HG02571 (cell line): ENCODE data around the gene MEGF9.

Experiments
- ATAC-seq: cut with Tn5 transposase; IDR thresholded peaks from one replicate; pipeline ENCODE4 v1.9.1; 2021; ENCODE audit warnings: mild to moderate bottlenecking, moderate library complexity; ENCODE audit not compliant: unreplicated experiment

MEGF9 gene

GRCh38 chr9:120707170-120707569, 7.1 kb downstream of the MEGF9 start:
- no peak for ATAC-seq

- no peak for ATAC-seq
Observed at GRCh38 chr9:120705174-120705573, 9.1 kb downstream of the MEGF9 start.

GRCh38 chr9:120702075-120702474, 12.2 kb downstream of the MEGF9 start:
- ATAC-seq, result no peak

DNA sequence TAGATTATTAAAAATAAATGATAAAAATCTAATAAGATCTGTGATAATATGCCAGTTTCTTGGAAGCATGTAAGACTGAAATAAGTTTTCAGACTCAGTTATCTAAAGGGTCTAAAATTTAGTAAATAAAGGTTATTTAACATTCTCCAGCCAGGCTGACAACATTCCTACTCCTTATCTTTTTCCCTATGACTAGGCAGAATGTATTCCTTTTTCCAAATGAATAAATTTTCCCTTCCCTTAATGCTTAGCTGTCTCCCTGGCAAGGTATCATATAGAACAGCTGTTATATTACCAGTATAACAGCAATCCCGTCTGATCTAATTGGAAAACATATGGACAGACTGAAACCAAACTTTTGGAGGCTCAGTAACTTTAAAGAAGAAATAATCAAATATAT, 13.0 kb downstream of the MEGF9 start:
- ATAC-seq, result no peak

DNA sequence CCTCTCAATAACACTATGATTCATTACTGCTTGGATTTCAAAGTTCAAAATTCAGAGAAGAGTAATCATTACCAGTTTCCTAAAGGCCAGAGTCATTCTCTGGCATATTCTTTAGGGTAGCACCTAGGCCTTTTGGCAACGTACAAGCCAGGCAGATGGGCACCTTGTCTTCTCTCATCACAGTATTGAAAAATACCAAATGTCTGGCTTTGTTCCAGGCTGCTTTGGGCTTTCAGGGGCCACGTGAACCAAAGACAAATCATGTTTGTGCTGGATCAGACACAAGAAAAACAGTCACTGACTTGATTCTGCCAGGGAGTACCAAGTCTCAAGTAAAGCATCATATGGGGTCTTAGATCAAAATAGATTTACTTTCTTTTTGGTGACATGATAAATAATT, 15.5 kb downstream of the MEGF9 start:
- ATAC-seq, result no peak

DNA sequence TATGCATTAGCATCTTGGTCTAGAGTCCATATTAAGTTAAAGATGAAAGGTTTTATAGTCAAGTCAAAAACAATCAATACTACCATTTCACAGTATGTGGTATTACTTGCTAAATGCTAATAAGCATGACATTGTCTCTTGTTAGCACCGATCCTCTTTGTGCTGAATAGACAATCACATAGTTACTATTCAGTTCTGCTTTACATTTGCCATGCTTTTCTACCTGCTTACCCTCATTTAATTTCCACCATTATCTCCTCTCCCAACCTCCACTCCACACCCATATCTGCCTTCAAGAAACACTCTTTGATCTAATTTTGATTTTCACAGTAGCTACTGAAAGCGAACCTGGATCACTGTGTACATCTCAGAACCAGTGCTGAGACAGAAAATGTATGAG, 16.8 kb downstream of the MEGF9 start:
- ATAC-seq, result no peak

DNA sequence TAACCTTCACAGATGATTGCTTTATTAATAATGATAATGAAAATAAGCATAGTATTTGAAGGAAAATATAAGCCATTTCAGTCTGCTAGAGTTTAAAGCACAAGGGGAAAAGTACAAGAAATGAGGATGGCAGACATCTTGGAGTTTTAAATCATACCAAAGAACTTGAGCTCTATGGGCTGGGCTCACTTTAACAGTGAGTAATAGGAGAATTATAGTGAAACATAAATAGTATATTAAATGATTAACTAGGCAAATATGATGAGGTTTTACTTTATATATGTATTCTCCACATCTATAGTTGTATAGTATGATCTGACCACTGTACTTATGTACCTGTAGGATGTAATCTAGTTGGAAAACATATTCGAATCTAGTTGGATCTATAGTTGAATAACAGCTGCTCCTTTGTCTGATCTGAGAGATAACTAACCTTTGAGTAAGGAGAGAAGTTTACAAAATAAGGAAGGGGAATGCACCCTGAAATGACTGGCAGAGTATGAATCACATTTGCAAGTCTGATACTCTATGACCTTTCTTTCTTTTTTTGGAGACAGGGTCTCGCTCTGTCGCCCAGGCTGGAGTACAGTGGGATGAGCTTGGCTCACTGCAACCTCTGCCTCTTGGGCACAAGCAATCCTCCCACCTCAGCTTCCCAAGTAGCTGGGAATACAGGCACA, 17.6 kb downstream of the MEGF9 start:
- ATAC-seq, result no peak

DNA sequence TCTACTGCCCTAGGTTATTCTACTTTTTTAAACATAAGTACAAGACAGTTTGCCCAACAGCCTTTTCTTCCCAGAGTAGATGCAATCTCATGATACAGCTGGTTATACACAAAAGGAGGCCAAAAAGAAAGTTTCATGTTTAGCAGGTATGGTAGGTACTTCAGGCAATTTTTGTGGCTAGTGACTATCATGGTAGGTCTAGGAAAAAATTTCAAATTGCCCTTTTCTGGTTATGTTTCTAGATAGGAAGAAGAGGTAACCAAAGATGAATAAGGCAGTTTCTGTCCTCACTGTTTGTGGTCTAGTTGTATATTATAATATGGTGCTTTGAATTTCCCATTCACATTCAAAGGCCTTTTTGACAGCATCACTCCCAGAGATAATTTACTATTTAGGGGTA, 19.7 kb downstream of the MEGF9 start:
- ATAC-seq, result no peak

DNA sequence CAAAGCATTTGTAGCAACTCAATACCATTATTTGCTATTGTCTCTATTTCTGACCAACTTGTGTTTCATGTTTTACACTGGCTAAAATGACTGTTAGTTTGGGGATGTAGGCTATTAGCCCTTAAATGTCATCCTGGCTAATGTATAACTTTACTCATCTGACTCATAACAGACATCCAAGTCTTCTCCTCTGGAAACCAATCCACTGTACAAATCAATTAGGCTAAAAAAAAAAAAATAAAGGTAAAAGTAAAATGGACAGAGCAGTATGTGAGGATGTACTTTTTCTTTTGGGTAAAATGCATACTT, 20.6 kb downstream of the MEGF9 start:
- ATAC-seq, result no peak

DNA sequence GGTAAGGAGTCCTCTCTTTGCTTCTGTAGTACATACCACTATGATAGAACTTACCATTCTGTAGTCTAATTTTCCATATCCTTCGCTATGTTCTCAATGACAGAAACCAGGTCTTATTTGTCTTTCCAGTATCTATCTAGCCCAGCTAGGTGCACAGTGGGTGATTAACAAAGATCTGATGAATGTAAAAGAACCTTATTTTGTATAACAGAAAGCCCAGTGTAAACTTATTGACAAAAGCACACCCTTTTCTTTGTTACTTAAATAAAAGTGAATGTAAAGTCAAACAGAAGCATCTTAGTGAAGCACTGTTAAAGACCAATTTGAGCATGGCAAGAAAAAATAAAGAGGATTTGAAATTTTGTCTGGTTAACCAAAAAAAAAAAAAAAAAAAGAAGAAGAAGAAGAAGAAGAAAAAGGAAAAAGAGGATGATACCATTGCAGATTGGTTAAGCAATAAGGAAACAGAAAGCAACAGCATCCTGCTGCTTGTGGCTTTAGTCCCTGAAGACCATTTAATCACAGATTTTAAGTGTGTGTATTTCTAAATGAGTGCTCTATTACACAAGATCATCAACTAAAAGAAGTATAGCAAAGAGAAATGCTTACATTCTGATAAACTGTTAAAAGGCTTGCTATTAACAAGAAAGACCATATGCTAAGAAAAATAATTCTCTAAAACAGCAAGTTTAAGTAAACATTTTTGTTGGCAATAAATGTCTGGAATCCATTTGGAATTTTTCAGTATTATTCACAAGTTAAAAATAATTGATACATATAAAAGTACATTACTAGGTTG, 21.2 kb downstream of the MEGF9 start:
- no peak for ATAC-seq

GRCh38 chr9:120690372-120690771, 23.9 kb downstream of the MEGF9 start:
- no peak for ATAC-seq

GRCh38 chr9:120689860-120690259, 24.4 kb downstream of the MEGF9 start:
- no peak for ATAC-seq

- no peak for ATAC-seq
Observed at GRCh38 chr9:120688758-120689157, 25.5 kb downstream of the MEGF9 start.

DNA sequence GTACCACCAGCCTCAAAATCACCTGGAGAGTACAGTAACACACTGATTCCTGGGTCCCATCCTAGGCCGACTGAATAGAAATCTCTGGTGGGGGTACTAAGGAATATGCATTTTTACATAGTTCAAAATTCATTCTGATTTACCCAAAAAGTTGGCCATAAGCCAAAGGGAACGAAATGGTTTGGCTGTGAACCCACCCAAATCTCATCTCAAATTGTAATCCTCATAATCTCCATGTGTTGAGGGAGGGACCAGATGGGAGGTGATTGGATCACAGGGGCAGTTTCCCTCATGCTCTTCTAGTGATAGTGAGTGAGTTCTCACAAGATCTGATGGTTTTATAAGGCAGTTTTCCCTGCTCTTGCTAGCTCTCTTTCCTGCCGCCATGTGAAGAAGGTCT, 31.1 kb downstream of the MEGF9 start:
- ATAC-seq, result no peak

GRCh38 chr9:120681121-120681520, 33.1 kb downstream of the MEGF9 start:
- ATAC-seq, result no peak

DNA sequence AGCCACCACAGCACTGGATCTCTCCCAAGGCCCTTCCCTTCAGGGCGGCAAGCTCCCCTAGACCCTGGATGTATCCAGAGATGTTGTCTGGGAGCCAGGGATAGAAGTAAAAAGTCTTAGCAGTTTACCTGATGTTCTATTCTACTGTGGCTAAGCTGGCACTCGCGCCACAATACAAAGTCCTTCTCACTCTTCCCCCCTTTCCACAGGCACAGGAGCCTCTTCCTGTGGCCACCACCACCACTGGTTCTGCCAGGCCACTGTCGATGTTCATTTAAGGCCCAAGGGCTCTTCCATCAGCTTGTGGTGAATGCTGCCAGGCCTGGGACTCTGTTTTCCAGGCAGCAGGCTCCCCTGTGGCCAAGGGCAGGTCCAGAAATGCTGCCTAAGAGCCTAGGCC, 33.7 kb downstream of the MEGF9 start:
- ATAC-seq, result no peak

GRCh38 chr9:120680161-120680560, 34.1 kb downstream of the MEGF9 start:
- ATAC-seq, result no peak

- no peak for ATAC-seq
Observed at GRCh38 chr9:120677965-120678364, 36.3 kb downstream of the MEGF9 start.

- ATAC-seq, result no peak
Observed at GRCh38 chr9:120676767-120677402, 37.4 kb downstream of the MEGF9 start.

GRCh38 chr9:120668399-120668798, 45.9 kb downstream of the MEGF9 start:
- ATAC-seq, result no peak

DNA sequence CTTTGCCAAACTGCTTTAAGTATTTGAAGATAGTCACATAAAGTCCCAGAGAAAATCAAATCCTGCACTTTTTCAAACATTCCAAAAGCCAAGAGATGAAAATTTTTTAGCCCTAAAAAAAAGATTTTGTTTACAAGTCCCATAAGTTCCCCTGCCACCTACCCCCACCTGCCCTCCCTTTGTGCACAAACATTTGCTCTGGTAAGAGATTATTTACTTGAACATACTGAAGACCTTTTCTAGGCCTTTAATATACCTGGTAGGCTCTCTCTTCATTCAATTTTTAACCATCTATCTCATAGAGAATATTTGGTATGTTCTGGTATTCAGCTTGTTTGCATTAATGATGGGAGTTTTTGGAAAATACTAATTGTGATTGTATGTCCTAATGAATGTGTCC, 50.3 kb downstream of the MEGF9 start:
- no peak for ATAC-seq

GRCh38 chr9:120663380-120663779, 50.9 kb downstream of the MEGF9 start:
- no peak for ATAC-seq
